ENCODE results near the gene PKNOX2.
A peak's percentile ranks its signal among the peaks of the same experiment; 100 is the strongest.

The PKNOX2 gene

DNA sequence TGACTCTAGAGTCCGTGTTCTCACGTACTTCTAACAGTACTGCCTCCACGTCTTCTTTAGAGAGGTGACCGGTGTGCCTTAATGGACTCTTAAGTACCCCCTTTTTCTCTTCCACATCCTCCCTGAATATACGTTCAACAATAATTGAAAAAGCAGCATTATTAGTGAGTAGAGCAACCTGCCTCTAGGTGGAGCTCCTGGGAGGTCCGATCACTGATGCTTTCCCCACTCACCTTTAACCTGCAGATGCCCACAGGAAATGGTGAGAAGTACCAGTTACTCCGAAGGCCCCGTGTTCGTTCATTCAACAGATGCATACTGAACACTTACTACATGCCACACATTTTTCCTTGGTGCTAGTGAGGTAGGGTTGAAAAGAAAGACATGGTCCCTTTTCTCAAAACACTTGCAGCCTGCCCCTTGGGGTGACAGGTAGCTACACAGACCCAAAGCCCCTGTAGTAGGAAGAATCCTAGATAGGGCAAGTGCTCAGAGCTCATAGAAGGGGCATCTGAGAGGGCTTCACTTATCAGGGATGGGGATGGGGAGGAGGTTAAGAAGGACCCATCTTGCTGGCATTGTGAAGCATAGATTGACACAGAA, 258.8 kb downstream of the PKNOX2 start:
- Mint-ChIP-seq H3K4me1 (no peaks in the 10 kb centered on the region), H3K27me3 (peaks cover 23% of the 10 kb centered on the region), H3K4me3 (no peak overlapping the region), H3K27ac (no peak overlapping the region), H3K36me3 (no peaks in the 10 kb centered on the region), H3K9me3 (no peaks in the 10 kb centered on the region)
- no peak for DNase-seq
- CTCF ChIA-PET, result interaction anchor here (0.6 to 1.0 kb wide), 2 partner anchors 10 to 30 kb away, joined by 3 to 5 read pairs; no protein-coding TSS in a partner anchor

DNA sequence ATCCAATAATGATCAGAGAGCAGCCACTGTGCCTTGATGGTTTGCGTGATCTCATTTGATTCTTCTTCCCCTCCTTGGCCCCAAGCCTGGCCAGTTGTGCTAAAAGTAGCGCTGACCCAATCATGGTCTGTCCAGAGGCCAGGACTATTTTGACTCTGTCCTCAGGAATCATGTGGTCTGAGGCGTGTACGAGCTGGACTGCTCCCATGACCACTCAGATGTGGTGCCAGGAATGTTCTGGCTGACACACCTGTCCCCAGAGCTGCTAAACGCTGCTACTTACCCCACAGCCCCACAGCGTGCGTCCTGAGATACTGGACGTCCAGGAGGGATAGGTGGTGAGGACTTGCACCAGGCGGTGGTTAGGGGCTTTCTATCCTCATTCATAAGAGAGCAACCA, 261.1 kb downstream of the PKNOX2 start:
- CTCF ChIA-PET, result interaction anchor here (0.7 kb wide), 2 partner anchors 41 to 353 kb away, joined by 3 to 4 read pairs; no protein-coding TSS in a partner anchor

DNA sequence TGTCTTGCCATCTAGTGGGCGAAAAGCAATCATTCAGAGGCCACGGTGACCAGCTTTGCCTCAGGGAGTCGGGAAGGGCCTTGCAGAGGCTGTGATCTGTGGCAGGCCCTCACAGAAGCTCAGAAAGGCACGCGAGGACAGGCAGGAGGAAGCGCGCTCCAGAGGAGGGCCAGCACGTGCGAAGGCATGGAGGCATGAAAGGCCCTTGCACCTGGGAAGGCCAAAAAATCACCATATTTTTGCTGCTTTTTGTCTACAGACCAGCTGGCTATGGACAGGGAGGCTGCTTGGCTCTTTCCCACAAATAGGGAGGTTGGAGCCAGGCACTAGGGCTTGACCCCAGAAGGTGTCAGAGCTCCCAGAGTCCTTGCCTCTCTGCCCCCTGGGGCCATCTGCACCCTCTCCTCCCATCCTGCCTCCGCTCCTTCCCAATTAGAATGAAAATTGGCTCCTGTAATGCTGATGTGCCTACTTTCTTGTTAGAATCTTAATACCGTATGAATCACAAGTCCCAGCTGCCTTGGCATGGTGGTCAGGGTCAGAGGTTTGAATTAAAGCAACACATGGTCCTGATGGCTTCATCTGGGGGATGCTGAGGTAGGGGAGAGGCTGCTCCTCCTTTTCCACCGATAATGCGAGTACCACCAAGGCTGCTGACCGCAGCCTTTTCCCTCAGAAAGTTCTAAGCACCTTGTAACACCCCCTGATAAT, 262.4 kb downstream of the PKNOX2 start:
- CTCF ChIA-PET, result interaction anchor here (0.9 kb wide), 1 partner anchor 409 kb away, joined by 3 read pairs; no protein-coding TSS in a partner anchor

More for the DNA sequence above, 261.1 kb downstream of the PKNOX2 start:
- no peak overlapping the region for H3K27ac Mint-ChIP-seq
- H3K4me1 Mint-ChIP-seq, result no peaks in the 10 kb centered on the region
- H3K36me3 Mint-ChIP-seq, result no peaks in the 10 kb centered on the region
- H3K9me3 Mint-ChIP-seq, result no peaks in the 10 kb centered on the region
- peaks cover 23% of the 10 kb centered on the region for H3K27me3 Mint-ChIP-seq
- DNase-seq, result no peak
- H3K4me3 Mint-ChIP-seq, result no peak overlapping the region

DNA sequence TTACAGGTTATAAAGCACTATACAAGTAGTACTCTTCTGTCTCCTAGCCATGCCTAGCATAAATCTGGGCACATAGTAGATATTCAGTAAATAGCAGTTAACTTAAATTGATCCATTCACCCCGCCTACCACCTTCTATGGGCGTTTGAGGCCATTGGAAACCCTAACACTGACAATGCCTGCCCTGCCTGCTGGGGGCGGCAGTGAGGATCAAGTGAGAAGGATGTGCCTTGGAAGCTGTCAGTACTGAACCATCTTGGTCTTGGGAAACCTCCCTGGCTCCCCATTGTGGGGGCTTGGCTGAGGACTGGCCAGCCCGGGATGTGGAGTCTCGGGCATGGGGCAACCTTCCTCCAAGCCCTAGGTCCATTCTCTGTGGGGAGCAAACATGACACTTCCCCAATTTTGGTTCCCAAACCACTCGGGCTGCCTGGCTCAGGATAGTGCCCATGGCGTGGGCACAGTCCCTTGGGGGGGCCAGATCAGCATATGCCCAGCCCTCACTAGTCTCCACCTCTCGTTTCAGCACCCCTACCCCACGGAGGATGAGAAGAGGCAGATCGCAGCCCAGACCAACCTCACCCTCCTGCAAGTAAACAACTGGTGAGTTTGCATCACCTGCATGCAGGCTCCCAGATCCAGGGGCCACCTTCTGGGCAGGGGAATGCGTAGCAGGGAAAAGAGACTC, 264.1 kb downstream of the PKNOX2 start:
- CTCF ChIA-PET, result interaction anchor here (0.7 to 2.4 kb wide), 12 partner anchors 10 to 140 kb away, joined by 3 to 8 read pairs (median 4); partner anchors contain the start of gene EI24
- Mint-ChIP-seq H3K9me3 (no peaks in the 10 kb centered on the region), H3K27ac (no peak overlapping the region), H3K4me1 (no peaks in the 10 kb centered on the region), H3K4me3 (no peak overlapping the region), H3K36me3 (no peaks in the 10 kb centered on the region), H3K27me3 (peaks cover 16% of the 10 kb centered on the region)
- no peak for DNase-seq

More for the DNA sequence above, 262.4 kb downstream of the PKNOX2 start:
- Mint-ChIP-seq H3K36me3 (no peaks in the 10 kb centered on the region), H3K27me3 (peaks cover 18% of the 10 kb centered on the region), H3K4me3 (no peak overlapping the region), H3K4me1 (no peaks in the 10 kb centered on the region), H3K9me3 (no peaks in the 10 kb centered on the region), H3K27ac (no peak overlapping the region)
- no peak for DNase-seq

DNA sequence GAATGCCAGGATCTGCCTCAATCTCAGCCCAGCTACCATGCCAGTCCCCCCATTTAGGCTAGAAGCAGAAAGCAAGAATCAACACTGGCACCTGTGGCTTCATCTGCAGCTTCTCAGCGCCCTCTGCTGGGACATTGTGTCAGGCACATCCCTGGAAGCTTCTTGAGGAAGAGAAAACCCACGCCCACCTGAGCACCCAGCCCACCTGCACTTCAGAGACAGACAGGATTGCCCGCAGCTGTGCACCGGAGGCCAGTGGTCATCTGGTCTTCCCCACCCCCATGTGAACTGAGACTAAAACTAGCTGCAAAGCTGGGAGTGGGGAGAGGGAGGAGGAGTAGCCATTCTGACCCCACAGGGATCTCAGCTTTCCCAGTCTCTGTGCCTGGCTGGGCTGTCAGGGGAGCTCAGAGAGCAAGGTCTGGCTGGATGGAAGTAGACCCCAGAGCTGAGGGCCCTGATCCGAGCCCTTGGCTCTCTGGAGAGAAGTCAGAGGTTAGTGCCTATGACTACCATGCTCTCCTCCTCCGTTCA, 264.7 kb downstream of the PKNOX2 start:
- Mint-ChIP-seq H3K4me1 (no peaks in the 10 kb centered on the region), H3K27me3 (peaks cover 19% of the 10 kb centered on the region), H3K27ac (no peak overlapping the region), H3K36me3 (no peaks in the 10 kb centered on the region), H3K9me3 (no peaks in the 10 kb centered on the region), H3K4me3 (no peak overlapping the region)
- peak; percentile 66 for DNase-seq
- CTCF ChIA-PET, result interaction anchor here (0.6 to 2.4 kb wide), 13 partner anchors 9 to 368 kb away, joined by 3 to 8 read pairs (median 4); partner anchors contain the start of gene EI24

DNA sequence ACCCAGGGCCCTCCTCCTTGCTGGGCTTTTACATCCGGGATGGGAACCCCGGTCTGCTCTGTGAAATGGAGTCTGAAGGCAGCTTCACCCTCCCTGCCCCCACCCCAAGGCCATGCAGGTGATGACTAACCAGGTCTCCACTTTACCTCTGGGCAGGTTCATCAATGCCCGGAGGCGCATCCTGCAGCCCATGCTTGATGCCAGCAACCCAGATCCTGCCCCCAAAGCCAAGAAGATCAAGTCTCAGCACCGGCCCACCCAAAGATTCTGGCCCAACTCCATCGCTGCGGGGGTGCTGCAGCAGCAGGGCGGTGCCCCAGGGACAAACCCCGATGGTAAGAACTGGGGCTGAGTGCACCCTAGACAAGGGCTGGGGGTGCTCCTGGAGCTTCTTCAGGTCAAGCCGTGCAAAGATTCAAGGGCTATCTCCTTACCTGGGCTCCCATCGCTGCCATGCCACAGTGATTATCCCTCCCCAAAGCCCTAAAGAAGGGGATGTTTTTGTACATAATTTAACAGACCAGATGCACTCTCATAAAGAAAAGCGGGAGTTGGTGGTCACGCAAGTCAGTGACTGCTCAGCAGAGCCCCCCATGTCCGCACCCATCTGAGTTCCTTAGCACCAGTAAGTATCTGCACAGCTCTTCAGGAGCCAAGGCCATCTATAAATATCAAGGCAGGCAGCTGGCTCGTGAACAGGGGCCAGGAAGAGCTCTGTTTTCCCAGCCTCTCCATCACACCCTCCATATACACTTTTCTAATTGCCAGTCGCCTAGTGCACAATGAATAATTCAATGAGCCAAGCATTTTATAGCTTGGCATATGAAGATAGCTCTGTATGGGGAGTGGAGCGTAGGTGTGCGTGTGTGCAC, 265.5 kb downstream of the PKNOX2 start:
- Mint-ChIP-seq H3K27ac (no peak overlapping the region), H3K4me1 (no peaks in the 10 kb centered on the region), H3K27me3 (peaks cover 19% of the 10 kb centered on the region), H3K9me3 (no peaks in the 10 kb centered on the region), H3K4me3 (no peak overlapping the region), H3K36me3 (no peaks in the 10 kb centered on the region)
- no peak for DNase-seq
- CTCF ChIA-PET, result interaction anchor here (0.6 to 2.4 kb wide), 12 partner anchors 8 to 369 kb away, joined by 3 to 8 read pairs (median 4); partner anchors contain the start of gene EI24

DNA sequence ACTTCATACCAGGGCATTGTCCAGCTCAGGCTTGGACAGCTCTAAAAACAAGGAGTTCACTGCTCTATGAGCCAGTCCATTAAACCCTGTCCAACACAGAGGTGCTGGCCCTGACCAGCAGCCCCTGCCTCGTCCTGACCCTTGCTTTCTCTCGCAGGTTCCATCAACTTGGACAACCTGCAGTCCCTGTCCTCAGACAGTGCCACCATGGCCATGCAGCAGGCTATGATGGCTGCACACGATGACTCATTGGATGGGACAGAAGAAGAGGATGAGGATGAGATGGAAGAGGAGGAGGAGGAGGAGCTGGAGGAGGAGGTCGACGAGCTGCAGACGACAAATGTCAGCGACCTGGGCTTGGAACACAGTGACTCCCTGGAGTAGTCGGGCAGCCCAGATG, 266.5 kb downstream of the PKNOX2 start:
- no peaks in the 10 kb centered on the region for H3K36me3 Mint-ChIP-seq
- H3K27me3 Mint-ChIP-seq, result peaks cover 19% of the 10 kb centered on the region
- DNase-seq, result no peak
- no peak overlapping the region for H3K27ac Mint-ChIP-seq
- no peaks in the 10 kb centered on the region for H3K4me1 Mint-ChIP-seq
- H3K4me3 Mint-ChIP-seq, result no peak overlapping the region
- CTCF ChIA-PET, result interaction anchor here (1.7 to 2.4 kb wide), 2 partner anchors 8 to 26 kb away, joined by 4 to 8 read pairs; no protein-coding TSS in a partner anchor
- H3K9me3 Mint-ChIP-seq, result no peaks in the 10 kb centered on the region

DNA sequence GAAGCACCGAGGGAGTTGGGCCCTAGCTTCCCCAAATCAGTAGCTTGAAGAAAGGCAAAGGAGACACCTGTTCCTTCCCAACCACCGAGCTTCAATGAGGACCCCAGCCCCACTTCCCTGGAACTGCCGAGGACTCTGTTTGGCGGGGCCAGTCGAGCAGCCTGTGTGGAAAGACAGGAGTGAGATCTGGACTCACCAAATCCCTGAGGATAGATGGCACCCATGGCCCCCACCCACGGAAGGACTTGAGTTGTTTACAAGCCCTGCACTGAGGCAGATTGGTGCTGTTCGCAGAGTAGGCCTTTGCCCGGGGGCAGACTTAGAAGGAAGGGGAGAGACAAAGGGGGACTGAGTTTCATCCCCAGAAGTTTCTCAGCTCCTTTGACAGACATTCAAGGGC, 266.9 kb downstream of the PKNOX2 start:
- Mint-ChIP-seq H3K36me3 (no peaks in the 10 kb centered on the region), H3K27ac (no peak overlapping the region), H3K27me3 (peaks cover 19% of the 10 kb centered on the region), H3K4me1 (no peaks in the 10 kb centered on the region), H3K9me3 (no peaks in the 10 kb centered on the region), H3K4me3 (no peak overlapping the region)
- CTCF ChIA-PET, result interaction anchor here (1.0 to 1.7 kb wide), 2 partner anchors 9 to 74 kb away, joined by 3 to 4 read pairs; no protein-coding TSS in a partner anchor
- DNase-seq, result no peak

DNA sequence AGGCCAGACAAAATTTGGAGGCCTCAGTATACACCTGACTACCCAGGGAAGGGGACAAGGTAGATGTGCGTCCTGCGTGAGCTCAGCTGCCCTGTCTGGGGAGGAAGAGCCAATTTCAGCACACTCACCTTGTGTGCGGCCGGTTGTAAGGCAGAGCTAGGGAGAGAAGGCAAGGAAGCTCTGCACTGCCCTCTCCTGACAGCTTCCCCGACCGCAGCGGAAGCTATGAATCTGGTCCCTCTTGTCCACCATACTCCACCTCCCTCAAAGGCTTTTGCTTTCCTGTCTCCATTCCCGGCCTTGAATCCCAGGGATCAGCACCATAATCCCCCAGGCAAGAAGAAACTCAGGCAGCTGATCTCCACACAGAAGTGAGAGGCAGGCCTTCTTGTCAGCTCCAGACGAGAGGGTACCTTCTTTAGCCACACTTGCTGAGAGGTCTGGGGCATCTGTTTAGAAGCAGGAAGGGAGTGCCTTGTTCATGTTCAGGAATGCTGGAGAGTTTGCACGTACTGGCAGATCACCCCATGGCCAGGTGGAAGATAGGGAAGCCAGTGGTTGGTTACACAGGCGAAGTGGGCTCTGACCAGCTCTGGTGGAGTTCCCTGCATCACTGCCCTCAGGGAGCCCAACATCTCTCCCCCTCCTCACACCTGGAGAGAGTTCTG, 269.0 kb downstream of the PKNOX2 start:
- Mint-ChIP-seq H3K4me3 (no peak overlapping the region), H3K27ac (no peak overlapping the region), H3K9me3 (no peaks in the 10 kb centered on the region), H3K36me3 (no peaks in the 10 kb centered on the region), H3K4me1 (no peaks in the 10 kb centered on the region), H3K27me3 (peaks cover 14% of the 10 kb centered on the region)
- DNase-seq, result peak; percentile 33
- CTCF ChIA-PET, result interaction anchor here (1.0 to 1.2 kb wide), 3 partner anchors 10 to 29 kb away, joined by 3 to 8 read pairs (median 5); no protein-coding TSS in a partner anchor

DNA sequence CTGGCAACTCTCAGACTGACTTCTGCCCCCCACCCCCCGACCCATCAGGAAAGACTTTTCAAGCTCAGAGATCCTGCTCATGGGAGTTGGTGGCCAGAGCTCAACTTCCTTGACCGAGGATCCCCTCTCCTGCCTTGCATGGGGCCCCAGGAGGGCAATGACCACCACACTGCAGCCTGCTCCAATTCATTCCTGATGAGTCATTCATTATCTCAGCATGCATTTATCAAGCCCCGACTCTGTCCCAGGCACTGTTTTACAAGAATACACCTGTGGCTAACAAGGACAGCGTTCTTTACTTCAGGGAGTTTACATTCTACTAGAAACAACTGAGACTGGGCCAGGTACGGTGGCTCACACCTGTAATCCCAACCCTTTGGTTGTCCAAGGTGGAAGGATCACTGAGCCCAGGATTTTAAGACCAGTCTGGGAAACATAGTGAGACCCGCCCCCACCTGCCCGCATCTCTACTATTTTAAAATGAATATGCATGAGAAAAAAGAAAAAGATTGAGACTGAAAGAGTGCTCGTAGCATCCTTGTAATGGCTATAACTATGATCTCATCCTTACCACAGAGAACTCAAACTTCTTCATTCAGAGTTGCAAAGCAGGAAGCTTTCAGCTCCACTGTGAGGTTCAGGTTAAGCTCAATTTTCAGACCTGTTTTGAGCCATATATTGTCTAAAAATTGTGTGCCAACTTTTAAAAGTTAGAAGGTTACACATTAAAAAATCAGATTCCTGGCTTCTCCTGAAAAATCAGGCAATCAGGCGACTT, 271.1 kb downstream of the PKNOX2 start:
- Mint-ChIP-seq H3K4me3 (no peak overlapping the region), H3K4me1 (no peaks in the 10 kb centered on the region), H3K9me3 (no peaks in the 10 kb centered on the region), H3K36me3 (no peaks in the 10 kb centered on the region), H3K27me3 (peaks cover 26% of the 10 kb centered on the region), H3K27ac (no peak overlapping the region)
- DNase-seq, result no peak
- CTCF ChIA-PET, result interaction anchor here (0.9 kb wide), 1 partner anchor 12 kb away, joined by 3 read pairs; no protein-coding TSS in a partner anchor

DNA sequence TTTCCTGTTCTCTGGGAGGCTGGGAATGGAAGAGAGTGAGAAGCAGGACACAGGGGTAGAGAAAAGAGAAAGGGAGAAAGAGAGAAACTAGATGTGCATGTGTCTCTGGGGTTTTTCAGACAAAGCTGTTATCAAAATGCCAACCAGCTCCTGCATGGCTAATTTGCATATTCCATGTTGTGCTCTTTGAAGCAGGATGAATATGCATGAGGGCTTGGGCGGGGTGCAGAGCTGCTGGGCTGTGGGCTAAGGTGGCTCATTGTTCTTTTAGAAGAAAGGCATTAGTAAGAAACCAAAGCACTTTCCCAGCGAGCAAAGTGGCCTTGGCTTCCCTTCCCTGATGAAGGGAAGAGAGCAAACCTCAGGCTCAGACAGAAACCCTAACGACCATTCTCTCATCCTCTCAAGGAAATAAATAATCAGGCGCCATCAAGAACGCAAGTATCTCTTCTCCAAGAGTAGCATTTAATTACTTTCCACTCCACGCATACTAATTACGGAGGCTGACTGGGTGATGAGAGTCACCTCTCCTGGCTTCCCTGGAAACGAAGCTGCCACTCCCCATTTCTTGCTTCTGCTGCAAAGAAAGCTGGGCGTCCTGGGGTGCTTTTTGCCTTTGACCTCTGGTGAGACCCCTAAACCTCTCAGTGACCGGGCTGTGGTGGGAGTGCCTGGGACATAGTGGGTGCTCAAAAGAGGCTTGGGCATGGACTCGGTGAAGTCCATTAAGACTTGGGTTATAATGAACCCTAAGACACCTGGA, 277.3 kb downstream of the PKNOX2 start:
- Mint-ChIP-seq H3K27ac (no peak overlapping the region), H3K36me3 (no peaks in the 10 kb centered on the region), H3K9me3 (no peaks in the 10 kb centered on the region), H3K27me3 (peaks cover 47% of the 10 kb centered on the region), H3K4me3 (no peak overlapping the region), H3K4me1 (no peaks in the 10 kb centered on the region)
- DNase-seq, result no peak
- CTCF ChIA-PET, result no interaction called here

DNA sequence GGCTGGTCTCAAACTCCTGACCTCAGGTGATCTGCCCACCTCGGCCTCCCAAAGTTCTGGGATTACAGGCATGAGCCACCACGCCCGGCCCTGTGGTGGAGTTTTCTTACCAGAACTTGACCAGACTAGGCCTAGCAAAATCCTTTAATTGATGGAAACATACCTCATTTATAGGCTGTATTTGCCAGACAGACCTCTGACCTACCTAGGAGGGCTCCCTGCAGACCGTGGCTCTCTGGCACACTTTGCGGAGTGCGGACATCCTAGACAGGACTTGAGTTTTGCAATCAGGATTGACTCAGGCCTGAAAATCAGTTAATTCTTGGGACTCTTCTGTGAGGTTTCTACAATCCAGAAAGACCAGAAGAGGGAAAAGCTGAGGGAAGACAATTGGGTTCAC, 278.4 kb downstream of the PKNOX2 start:
- Mint-ChIP-seq H3K4me3 (no peak overlapping the region), H3K27ac (no peak overlapping the region), H3K27me3 (peaks cover 47% of the 10 kb centered on the region), H3K4me1 (no peaks in the 10 kb centered on the region), H3K36me3 (no peaks in the 10 kb centered on the region), H3K9me3 (no peaks in the 10 kb centered on the region)
- no peak for DNase-seq
- CTCF ChIA-PET, result no interaction called here
